Measurements from ENCODE around the gene CCL28. TPM values are rescaled to one million over a fixed set of nuclear protein-coding genes. Genes with fewer than 3 reads are reported as not detected.

CCL28 gene
- total RNA-seq, 1 experiment from 2014 or later, result 1.4 TPM

GRCh38 chr5:43348207-43348606 is 64.0 kb downstream of the CCL28 start (continued):
- no peak for TF ChIP-seq FOXP4 (CRISPR knock-in tag; IDR thresholded peaks at IDR 0.05)
- TF ChIP-seq CBFB (CRISPR knock-in tag; IDR thresholded peaks at IDR 0.05; ENCODE audit: low read depth), result no peak
- TF ChIP-seq TCF7 (CRISPR knock-in tag; IDR thresholded peaks at IDR 0.05; ENCODE audit: low read depth), result no peak
- no peak for TF ChIP-seq EMX1 (CRISPR knock-in tag; IDR thresholded peaks at IDR 0.05)
- no peak for TF ChIP-seq KAT7 (CRISPR knock-in tag; IDR thresholded peaks at IDR 0.05; ENCODE audit: borderline replicate concordance)
- TF ChIP-seq TP53 (CRISPR knock-in tag; IDR thresholded peaks at IDR 0.05), result no peak
- no peak for TF ChIP-seq NFATC4 (CRISPR knock-in tag; IDR thresholded peaks at IDR 0.05)
- TF ChIP-seq PREB (CRISPR knock-in tag; IDR thresholded peaks at IDR 0.05; ENCODE audit: borderline replicate concordance), result no peak
- no peak for TF ChIP-seq STAT6 (CRISPR knock-in tag; conservative IDR thresholded peaks at IDR 0.05; ENCODE audit: low read depth)
- no peak for TF ChIP-seq NR1H2 (CRISPR knock-in tag; IDR thresholded peaks at IDR 0.05)

GRCh38 chr5:43338862-43339261 is 73.3 kb downstream of the CCL28 start:
- ChIA-PET POLR2A (no interaction called here), CTCF (no interaction called here)
- Mint-ChIP-seq H3K9me3 (peaks cover 70% of the 10 kb centered on the region), H3K4me1 (no peaks in the 10 kb centered on the region), H3K27me3 (ENCODE audit: low read depth) (peaks cover 8% of the 10 kb centered on the region), H3K27ac (no peak overlapping the region), H3K4me3 (no peak overlapping the region), H3K36me3 (peaks cover 36% of the 10 kb centered on the region)
- DNase-seq (ENCODE audit: low spot score) (no peak), ATAC-seq (no peak)
- TF ChIP-seq TP53 (CRISPR knock-in tag; IDR thresholded peaks at IDR 0.05) (no peak), ZNF263 (CRISPR knock-in tag; IDR thresholded peaks at IDR 0.05; ENCODE audit: low read depth) (no peak), ATF6 (CRISPR knock-in tag; IDR thresholded peaks at IDR 0.05) (no peak), PREB (CRISPR knock-in tag; IDR thresholded peaks at IDR 0.05; ENCODE audit: borderline replicate concordance) (no peak), ZSCAN18 (CRISPR knock-in tag; IDR thresholded peaks at IDR 0.05) (no peak), ZNF281 (CRISPR knock-in tag; IDR thresholded peaks at IDR 0.05) (no peak), NFYB (CRISPR knock-in tag; conservative IDR thresholded peaks at IDR 0.05; ENCODE audit: low read depth) (no peak), PRDM15 (CRISPR knock-in tag; IDR thresholded peaks at IDR 0.05) (no peak), TCF7 (CRISPR knock-in tag; IDR thresholded peaks at IDR 0.05; ENCODE audit: low read depth) (no peak), ZNF671 (CRISPR knock-in tag; IDR thresholded peaks at IDR 0.05) (no peak), IRF1 (CRISPR knock-in tag; IDR thresholded peaks at IDR 0.05) (no peak)

Measured in WTC11 (cell line).